GM19238 (cell line): ENCODE results near the gene TCP10L.
"Not testable (repeated sequence)": the region's sequence is repeated elsewhere in the genome, so short reads cannot be mapped to it uniquely, and the experiment has no call there.

Source experiments
- DNase-seq: peaks from one replicate; pipeline ENCODE4 v3.0.0; 2011; ENCODE audit warnings: low spot score; ENCODE audit not compliant: insufficient read length

The TCP10L gene

GRCh38 chr21:32587120-32587519 is 1.8 kb upstream of the TCP10L start:
- DNase-seq, result no peak

DNA sequence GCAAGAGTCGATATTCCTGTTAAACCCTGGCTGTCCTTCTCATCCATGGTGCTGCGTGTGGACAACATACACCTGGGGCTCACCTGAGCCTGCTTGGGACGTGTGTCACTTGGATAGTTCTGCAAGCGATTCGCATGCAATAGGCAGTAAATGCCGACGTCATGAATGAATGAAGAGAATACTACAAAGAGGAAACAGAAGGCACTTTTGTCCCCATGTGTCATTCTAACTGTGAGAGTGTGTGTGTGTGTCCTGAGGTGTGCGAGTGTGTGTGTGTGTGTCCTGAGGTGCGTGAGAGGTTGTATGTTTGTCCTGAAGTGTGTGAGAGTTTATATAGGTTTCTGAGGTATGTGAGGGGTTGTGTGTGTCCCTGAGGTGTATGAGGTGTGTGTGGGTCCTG is 647 bp upstream of the TCP10L start:
- DNase-seq, result no peak

- no peak for DNase-seq
Observed at GRCh38 chr21:32584472-32584871, 851 bp downstream of the TCP10L start.

- no peak for DNase-seq
Observed at GRCh38 chr21:32581732-32582131, 3.6 kb downstream of the TCP10L start.

DNA sequence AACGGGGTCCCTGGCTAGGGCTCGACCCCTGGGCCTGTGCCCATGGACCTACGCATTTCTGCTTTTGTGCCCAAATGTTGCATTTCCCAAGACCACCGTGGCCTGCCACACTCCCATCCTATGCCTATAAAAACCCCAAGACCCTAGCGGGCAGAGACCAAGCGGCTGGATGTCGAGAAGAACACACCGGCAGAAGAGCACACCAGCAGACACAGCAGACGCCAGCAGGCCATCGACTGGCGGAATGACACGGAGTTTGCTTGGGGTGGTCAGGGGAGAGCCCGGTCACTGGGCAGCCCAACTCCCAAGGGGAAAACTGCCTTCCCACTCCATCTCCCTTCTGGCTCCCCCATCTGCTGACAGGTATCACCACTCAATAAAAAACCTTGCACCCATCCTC is 4.4 kb downstream of the TCP10L start:
- DNase-seq, result no peak

DNA sequence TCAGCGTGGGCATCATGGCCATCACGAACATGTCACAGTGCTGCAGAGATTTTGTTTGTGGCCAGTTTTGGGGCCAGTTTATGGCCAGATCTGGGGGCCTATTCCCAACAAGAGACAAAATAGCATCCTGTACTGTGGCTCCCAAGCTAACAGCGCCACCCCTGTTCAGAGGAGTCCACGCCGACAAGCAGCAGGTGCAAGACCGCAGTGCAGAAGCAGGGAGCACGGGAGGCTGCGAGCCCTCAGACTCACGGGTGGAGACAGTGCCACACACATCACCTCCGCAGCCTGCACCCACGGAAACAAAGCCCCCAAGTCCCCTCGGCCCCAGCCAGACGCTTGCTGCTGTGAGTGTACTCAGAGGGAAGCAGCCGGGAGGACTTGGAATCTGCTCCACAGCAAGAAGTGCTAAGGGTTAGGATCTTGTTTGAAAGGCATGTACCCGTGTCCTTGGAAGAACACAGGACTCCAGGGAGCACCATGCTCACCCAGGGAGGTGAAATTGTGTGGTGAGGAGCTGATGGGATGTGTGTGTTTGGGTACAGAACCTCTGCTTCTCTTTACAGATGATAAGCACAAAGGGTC is 7.1 kb downstream of the TCP10L start:
- DNase-seq, result no peak

GRCh38 chr21:32576011-32576410 is 9.3 kb downstream of the TCP10L start:
- no peak for DNase-seq

- DNase-seq, result no peak
Observed at GRCh38 chr21:32574946-32575925, 10.1 kb downstream of the TCP10L start.

- DNase-seq, result no peak
Observed at GRCh38 chr21:32572574-32573420, 12.5 kb downstream of the TCP10L start.

- DNase-seq, result no peak
Observed at GRCh38 chr21:32570456-32570855, 14.9 kb downstream of the TCP10L start.

DNA sequence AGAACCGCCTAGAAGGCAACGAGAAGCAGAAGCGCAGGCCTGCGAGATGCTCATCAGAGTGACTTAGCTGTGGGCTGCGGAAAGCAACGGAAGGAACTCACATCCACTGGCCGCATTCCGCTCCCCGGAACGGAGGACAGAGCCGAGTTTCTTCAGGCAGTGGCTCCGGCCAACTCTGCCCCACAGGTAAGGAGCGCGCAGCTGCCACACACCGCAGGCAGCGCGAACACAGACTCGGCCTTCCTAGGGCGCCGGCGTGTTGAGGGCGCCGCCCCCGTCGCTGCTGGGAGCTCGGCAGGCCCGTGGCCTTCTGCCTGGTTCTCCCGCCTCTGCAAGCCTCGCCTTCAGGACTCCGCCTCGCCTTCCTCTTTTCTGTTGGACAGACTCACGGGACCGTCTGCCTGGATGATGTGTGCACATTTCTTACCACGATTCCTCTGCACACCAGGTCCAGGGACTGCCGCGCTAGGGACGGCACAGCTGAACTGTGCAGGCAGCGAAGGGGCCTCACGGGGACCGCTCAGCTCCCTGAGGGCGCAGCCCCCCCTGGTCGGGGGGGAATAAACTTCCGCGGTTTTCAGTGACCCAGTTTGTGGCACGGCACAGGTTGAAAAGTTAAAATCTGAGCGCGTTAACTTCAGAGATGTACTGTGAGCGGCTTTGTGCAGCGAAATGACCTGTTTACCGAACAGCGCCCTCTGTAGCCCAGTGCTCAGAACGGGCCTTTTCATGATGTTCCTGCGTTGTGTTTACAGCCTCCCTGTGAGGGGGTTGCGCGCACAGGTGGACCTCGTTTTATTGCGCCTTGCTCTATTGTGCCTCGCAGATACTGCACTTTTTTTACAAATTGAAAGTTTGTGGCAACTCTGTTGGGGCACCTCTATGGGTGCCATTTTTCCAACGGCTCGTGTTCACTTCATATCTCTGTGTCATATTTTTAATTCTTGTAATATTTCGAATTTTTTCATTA is 15.8 kb downstream of the TCP10L start:
- DNase-seq, result peak; percentile 45

- DNase-seq, result no peak
Observed at GRCh38 chr21:32567626-32568025, 17.7 kb downstream of the TCP10L start.

DNA sequence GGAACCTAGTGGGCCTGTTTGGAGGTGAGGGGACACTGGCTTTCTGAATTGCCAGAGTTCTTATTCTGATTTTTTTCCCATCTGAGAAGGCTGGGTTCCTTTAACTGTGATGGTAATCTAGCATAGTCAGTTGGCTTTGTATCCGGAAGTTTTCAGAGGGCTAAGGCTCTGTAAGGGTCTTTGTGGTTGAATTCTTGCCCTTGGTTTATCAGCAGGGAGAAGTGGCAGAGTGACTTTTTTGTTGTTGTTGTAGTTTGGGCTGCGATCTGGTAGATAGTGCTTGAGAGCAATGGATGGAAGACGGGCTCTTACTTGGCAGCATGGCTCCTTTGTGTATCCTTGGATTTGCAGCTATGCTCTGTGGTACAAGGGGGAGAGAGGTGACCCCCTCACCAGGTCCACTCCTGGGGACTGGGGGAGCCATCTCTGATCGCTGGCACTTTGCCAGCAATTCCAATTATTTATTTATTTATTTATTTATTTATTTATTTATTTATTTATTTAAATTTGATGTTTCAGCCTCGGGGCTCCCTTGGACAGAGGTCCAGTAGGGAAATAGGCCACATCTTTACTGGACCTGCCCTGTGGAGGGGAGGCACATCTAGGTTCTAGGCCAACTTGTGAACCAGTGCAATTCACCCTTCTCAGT is 18.5 kb downstream of the TCP10L start:
- no peak for DNase-seq

- no peak for DNase-seq
Observed at GRCh38 chr21:32565856-32566465, 19.4 kb downstream of the TCP10L start.

DNA sequence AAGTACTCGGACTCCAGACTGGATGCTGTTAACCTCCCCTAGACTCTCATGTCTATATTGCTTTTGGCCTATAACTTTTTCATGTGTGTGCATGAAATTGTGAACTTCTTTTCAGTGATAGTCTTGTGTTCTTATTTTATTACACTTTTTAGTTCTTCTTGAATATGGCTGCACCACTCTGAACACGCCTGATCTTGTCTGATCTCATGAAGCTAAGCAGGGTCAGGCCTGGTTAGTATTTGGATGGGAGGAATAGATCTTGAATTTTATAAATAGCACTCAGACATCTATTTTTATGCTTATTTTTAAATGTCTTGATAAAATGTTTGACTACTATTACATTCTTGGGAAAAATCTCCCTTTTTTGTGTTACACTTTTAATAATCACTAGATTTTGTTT is 22.4 kb downstream of the TCP10L start:
- DNase-seq, result no peak

- no peak for DNase-seq
Observed at GRCh38 chr21:32562426-32562825, 22.9 kb downstream of the TCP10L start.

GRCh38 chr21:32561476-32561875 is 23.8 kb downstream of the TCP10L start:
- DNase-seq, result not testable (repeated sequence)

DNA sequence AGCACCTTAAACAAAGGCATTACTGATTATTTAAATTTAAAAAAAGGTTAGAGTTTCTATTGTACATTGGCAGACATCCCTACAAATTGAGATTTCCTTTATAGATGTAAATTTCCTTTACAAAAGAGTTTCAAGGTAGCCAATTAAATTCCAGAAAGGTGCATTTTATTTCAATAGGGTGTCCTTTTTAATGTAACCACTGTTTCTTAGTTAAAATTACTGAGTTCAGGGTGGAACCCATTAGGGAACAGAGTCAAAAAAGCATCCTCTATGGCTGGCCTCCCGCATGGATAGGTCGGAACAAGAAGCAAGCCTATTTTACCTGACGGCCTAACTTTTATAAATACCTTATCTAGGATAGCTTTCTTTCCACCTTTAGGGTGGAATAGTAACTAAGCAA is 24.4 kb downstream of the TCP10L start:
- no peak for DNase-seq

GRCh38 chr21:32559006-32559610 is 26.2 kb downstream of the TCP10L start:
- no peak for DNase-seq
